Measurements from ENCODE around the gene MCFD2. TPM values are rescaled to one million over a fixed set of nuclear protein-coding genes. Genes with fewer than 3 reads are reported as not detected.

The MCFD2 gene
- 182 and 193 TPM in 2 replicates for total RNA-seq (2014; rRNA removed; shearing (Covaris generic))
- polyA plus RNA-seq (2015; cell fraction: cytosol; rRNA removed) = 146 and 168 TPM in 2 replicates
- polyA plus RNA-seq (2015; cell fraction: nucleus; rRNA removed) = 41.9 and 44.0 TPM in 2 replicates

DNA sequence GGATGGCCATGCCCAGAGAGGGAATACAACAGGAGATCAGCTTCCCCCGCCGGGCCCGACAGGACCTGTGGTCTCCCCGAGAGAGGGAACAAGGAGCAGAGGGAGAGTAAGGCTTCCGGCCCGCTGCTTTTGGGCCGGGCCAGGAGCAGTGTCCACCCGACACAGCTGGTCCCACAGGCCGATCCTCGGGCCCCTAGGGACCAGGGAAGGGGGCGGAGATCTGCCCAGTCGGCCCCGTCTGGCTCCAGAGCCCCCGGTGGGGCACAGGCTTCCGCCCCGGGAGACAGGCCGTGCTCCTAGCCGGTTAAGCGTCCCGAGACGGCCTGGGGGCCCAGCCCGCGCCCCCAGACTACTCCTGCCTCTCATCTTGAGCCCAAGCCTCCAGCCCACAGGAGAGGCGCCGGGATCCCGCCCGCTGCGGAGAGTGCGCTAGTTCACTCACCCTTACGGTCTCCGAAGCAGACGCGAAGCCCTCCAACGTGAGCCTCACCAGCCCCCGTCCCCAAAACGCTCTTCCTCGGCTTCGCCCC is at the start of gene MCFD2:
Gene MCFD2 (minus strand): TSS at position 526 of the 530 bp plus-strand sequence. CDS start 6,635 bp downstream, outside the sequence.
- in situ Hi-C loops (cut with HindIII; ENCODE audit: low pct_unique_long_range_greater_than_20kb, low sequenced_read_pairs) = no loop called here
- peak; percentile 36 for DNase-seq (ENCODE audit: low read depth, low spot score)

DNA sequence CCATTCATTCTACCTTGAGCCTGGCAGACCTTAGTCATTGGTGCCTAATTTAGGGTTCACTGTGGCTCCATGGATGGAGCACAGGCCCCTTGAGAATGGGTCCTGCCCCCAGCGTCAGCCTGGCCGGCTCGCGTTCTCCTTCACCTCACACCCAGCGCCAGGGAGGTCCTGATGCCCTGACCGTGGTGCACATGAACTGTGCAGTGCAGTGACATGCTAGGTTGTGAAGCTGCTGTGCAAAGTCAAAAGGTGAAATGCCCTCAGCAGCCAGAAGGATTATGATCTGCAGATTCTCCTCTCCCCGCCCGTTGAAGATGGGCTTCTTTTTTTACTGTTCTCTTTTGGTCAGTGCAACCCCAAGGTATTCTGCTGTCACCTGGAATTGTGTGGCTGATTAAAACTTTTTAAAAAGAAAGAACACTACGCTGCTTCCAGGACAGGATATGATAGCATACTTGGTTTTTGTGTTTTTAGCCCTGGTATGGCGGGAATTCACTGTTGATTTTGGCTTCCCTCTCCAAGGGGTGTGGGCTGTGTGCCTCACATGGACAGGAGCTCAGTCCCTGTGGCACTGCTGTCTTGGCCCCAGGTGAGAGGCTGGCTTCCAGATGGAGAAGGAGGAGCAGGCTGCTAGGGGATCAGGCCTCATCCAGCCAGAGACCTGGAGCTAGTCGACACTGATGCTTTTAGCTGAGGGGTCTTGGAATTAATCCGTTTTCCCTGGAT is 49.4 kb upstream of the MCFD2 start:
- in situ Hi-C loops (cut with HindIII; ENCODE audit: low pct_unique_long_range_greater_than_20kb, low sequenced_read_pairs) = no loop called here
- no peak for DNase-seq (ENCODE audit: low read depth, low spot score)

DNA sequence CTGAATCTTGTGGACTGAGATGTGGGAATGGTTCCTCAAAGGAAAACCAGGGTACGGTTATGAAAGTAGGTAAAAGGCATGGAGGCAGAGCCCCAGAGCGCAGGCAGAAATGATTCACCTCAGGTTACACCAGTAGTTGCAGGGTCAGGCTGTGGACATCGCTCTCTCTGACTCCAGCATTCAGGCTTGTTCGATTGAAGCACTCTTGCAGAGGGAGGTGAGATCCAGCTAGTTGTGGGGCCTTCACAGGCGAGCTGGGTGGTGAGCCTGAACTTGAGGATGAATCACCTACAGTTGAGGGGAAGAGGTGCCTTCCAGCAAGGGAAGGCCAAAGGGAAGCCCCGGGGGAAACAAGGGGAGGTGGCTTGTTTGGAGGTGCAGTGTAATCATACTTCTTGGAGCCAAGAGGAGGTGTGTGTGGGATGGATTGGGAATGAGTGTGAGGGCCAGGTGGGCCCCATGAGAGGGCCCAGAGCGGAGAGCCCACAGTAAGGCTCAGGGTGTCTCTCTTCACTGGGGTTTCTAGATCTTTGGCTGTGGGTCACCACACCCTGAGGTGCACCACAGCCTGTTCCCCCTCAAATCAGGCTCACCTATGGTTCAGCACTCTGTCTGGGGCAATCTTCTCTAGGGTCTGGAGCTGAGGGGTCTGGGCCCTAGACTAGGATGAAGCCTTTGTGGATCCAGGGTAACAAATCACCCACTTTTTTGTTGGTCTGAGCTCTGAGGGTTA is 48.5 kb upstream of the MCFD2 start:
- no peak for DNase-seq (ENCODE audit: low read depth, low spot score)
- in situ Hi-C loops (cut with HindIII; ENCODE audit: low pct_unique_long_range_greater_than_20kb, low sequenced_read_pairs) = no loop called here

DNA sequence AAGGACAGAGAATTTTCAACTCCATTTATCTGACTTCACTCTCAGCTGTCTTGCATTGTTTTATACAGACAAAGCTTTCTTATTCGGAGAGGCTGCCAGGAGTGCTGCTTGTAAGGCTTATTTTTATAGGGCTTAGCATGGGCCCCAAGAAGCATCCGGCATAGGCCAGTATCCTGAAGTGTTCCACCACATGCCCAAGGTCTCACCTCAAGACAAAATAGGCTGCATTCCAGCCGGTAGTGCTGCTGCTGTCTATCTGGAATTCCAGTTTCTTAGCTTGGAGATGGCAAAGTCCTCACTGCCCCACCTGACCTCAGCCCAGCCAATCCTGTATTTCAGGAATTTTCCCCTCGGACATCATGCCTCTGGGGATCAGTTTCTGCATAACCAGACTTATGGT is 47.6 kb upstream of the MCFD2 start:
- in situ Hi-C loops (cut with HindIII; ENCODE audit: low pct_unique_long_range_greater_than_20kb, low sequenced_read_pairs) = no loop called here

DNA sequence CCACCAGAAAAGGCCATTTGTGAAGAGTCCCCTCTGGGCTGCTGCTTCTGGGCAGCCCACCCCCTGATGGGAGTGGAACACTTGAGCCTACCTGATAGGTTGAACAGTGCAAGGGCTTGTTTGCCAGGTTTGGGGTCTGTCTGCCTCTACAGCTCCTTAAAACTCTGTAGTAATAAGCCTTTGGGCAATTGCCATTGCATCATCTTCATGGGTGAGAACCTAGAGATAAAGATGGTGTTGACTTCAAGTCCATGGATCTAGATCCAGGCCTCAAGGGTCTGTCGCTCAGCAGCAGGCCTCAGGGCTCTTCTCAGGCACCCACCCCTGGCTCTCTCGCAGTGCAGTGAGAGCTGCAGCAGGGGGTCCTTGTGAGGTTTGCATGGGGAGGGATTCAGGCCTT is 47.1 kb upstream of the MCFD2 start:
- in situ Hi-C loops (cut with HindIII; ENCODE audit: low pct_unique_long_range_greater_than_20kb, low sequenced_read_pairs) = no loop called here
- no peak for DNase-seq (ENCODE audit: low read depth, low spot score)

More for the DNA sequence above, 47.6 kb upstream of the MCFD2 start:
- DNase-seq (ENCODE audit: low read depth, low spot score) = no peak

DNA sequence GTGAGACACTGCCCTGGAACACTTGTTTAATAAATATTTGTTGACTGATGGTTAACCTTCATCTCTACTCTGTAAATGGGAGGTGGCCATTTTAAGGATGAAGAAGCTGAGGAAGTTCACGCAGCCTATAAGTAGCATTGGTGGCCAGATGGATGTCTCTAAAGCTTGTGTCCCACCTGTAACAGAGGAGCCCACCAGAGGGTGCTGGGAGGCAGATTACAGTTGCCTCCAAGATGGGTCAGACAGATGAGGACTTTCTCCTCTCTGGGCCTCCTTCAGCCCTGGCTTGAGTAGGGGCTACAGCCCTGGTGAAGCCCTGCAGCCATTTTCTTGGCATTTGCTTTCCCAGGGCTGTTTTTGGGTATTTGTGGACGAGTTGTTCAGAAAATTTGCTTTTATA is 45.0 kb upstream of the MCFD2 start:
- in situ Hi-C loops (cut with HindIII; ENCODE audit: low pct_unique_long_range_greater_than_20kb, low sequenced_read_pairs) = no loop called here
- DNase-seq (ENCODE audit: low read depth, low spot score) = no peak

DNA sequence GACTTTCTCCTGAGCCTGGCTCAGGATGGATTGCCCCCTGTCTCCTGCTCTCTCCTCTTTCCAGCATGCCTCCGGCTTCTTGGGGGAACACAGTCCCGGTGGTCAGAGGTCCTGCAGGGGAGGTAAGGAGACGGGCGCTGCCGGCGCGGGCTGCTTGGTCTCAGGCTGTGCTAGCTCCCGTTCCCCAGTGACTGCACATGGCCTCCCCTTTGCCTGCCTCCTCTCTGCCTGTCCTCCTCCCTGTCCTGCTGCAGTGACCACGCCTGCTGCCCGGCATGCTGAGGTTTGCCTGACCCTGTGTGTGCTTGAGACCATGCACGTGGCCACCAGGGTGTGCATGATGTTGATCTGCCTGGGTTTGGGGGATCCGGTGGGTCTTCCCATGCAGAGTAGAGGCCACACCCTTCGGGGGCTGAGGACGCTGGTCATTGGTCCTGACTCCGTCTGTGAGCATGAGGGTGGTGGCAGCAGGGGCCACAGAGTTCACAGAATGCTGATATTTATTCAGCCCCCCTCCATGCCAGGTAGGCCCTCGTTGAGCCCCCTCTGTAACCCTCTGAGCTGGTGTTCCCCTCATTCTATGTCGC is 42.9 kb upstream of the MCFD2 start:
- in situ Hi-C loops (cut with HindIII; ENCODE audit: low pct_unique_long_range_greater_than_20kb, low sequenced_read_pairs) = no loop called here
- DNase-seq (ENCODE audit: low read depth, low spot score) = no peak

DNA sequence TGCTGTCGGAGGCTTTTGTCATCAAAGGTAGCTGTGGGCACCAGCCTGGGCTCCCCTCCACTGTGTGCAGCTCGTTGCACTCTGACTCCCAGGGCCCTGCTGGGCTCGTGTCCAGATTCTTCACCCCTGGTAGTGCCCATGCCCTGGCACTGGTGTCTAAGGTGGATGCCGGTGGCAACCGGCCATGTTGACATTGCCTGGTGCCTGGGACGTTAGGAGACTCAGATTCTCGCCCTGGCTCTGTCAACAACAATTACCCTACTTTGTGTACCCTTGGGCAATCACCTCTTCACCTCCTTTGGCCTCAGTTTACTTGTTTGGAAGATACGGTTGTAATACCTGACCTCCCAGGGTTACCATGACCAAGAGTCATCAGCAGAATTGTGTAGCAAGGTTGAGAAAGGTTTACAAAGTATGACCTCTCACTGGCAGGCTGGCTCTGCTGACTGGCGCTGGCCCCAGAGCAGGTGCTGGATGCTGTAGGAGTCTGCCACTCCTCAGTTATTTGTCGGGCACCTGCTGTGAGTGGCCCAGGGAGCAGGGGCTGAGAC is 41.5 kb upstream of the MCFD2 start:
- DNase-seq (ENCODE audit: low read depth, low spot score) = no peak
- in situ Hi-C loops (cut with HindIII; ENCODE audit: low pct_unique_long_range_greater_than_20kb, low sequenced_read_pairs) = no loop called here

DNA sequence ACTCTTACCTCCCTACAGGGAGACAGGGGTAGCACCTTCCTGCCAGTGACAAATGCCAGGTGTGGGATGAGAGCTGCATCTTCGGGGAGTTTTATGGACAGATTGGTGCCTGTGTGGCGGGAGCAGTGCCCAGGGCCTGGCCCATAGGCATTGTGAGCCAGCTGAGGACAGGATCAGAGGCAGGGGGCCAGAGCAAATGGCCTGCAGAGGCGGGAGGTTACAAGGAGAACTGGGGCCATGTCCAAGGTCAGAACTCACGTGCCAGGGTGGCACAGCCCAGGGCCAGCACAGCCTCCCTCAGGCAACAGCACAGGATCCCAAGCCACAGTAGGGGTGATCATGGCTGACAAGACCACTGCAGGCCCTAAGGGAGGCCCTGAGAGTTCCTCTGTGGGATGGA is 40.2 kb upstream of the MCFD2 start:
- no peak for DNase-seq (ENCODE audit: low read depth, low spot score)
- in situ Hi-C loops (cut with HindIII; ENCODE audit: low pct_unique_long_range_greater_than_20kb, low sequenced_read_pairs) = no loop called here

DNA sequence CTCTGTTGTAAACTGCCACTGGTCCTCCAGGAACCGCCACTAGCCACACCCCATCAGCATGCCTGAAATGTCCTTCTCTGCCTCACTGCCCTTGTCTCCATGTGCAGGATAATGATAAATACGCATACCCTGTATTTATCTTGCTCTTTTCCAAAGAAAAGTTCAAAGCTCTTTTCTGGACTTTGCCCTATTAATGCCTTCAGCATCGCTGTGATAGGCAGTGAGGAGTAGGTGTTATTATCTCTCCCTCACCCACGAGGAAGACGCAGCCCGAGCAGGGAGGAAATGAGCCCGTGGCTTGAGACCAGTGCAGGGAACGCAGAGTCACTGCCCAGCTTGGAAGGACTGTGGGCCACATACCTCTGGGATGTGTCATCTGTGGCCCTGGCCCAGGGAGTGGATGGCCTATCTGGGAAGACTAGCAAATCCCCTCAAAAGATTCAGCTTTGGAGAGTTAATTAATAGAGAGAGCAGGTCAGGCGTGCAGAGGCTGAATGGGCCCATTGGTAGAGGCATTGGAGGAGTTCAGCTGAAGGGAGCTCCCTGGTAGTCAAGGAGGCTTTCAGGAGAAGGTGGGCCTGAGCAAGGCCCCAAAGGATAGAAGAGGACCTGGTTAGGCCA is 39.5 kb upstream of the MCFD2 start:
- no peak for DNase-seq (ENCODE audit: low read depth, low spot score)
- in situ Hi-C loops (cut with HindIII; ENCODE audit: low pct_unique_long_range_greater_than_20kb, low sequenced_read_pairs) = no loop called here

DNA sequence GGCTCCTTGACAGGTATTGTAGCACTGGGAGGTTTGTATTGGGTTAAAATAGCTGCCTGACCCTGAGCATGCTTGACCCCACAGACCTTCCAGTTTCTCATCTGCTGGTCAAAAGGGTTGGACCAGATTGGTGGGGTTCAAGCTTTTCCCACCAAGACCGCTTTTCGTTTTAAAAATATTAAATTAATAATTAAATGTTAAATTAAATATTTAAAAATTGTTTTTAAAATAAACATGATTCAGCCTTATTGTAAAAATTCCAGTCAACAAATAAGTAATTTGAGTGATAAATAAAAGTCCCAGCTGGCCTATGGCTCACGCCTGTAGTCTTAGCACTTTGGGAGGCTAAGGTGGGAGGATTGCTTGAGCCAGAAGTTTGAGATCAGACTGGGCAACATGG is 36.6 kb upstream of the MCFD2 start:
- no peak for DNase-seq (ENCODE audit: low read depth, low spot score)
- in situ Hi-C loops (cut with HindIII; ENCODE audit: low pct_unique_long_range_greater_than_20kb, low sequenced_read_pairs) = no loop called here

DNA sequence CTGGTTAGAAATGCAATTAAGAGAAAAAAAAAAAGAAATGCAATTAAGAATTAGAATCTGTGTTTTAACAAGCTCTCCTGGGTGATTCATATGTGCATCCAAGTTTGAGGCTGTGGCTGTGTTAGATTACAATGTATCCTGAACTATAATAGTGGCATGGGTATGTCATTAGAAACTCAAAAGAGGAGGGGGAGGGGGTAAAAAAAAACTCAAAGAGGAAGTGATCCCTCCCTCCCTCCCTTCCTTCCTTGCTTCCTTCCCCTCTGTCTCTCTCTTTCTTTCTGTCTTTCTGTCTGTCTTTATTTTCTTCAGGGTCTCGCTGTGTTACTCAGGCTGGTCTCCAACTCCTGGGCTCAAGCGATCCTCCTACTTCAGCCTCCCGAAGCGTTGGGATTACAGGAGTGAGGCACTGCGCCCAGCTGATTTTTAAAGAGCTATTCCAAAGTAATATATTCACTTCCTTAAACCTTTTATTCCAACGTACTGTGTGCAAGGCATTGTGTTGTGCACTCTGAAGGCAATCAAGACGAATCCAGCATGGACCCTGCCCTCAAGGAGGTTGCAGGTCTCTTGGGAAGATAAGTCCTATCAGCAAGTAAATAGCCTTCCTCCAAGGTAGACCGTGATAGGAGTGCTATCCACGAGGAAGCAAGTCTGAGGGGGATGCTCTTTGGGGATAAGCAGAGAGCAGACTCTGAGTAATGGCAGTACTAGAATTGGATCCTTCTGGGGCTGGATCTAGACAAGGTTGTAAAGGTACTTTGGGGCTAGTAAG is 35.9 kb upstream of the MCFD2 start:
- in situ Hi-C loops (cut with HindIII; ENCODE audit: low pct_unique_long_range_greater_than_20kb, low sequenced_read_pairs) = no loop called here

DNA sequence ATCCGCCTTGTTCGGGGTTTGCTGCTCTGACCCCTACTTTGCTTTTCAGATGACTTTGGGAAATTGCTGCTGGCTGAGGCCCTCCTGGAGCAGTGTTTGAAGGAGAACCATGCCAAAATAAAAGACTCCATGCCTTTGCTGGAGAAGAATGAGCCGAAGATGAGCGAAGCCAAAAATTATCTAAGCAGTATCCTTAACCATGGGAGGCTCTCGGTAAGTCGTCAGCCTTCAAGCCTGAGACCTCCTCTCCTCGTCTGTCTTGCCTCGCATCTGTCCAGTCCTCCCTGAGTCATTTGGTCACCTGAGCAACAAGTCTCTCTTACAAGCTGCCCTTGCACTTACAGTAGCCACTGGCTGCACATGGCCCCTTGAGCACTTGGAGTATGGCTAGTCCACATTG is 34.7 kb upstream of the MCFD2 start:
- no peak for DNase-seq (ENCODE audit: low read depth, low spot score)
- in situ Hi-C loops (cut with HindIII; ENCODE audit: low pct_unique_long_range_greater_than_20kb, low sequenced_read_pairs) = no loop called here

More for the DNA sequence above, 35.9 kb upstream of the MCFD2 start:
- DNase-seq (ENCODE audit: low read depth, low spot score) = no peak

DNA sequence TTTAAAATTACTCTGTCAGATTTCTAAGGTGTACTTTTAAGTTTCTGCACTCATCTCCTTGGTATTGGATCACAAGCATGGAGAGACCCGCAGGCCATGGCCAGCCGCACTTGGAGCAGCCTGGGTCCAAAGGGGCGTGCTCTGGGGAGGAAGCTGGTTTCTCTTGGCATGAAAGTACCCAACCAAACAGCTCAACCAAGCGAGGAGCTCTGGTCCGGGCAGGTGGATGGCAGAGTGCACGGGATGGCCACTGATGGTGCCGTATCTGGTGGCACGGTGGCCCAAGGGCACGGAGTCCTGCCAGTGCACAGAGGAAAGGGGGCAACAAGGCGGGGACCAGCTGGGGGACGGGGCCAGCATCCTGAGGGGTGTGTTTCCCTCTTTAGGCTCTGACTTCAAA is 32.2 kb upstream of the MCFD2 start:
- DNase-seq (ENCODE audit: low read depth, low spot score) = no peak
- in situ Hi-C loops (cut with HindIII; ENCODE audit: low pct_unique_long_range_greater_than_20kb, low sequenced_read_pairs) = no loop called here

DNA sequence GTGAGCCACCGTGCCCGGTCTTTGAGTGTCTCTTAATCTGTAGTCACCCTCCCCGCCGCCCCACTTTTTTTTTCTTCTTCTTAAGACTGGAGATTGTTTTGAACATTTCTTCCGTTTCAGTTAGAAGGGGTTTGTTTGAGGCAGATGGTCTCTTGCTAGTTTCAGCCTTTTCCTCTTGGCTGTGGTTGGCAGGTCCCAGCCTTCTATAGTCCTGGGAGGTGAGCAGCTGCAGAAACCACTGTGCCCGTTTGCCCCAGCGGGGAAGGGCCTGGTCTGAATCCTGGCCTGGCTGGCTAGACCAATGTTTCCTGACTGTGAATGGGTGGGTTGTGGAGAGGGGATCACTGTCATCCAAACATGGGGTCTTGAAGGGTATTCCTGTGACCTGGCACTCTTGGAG is 30.1 kb upstream of the MCFD2 start:
- no peak for DNase-seq (ENCODE audit: low read depth, low spot score)
- in situ Hi-C loops (cut with HindIII; ENCODE audit: low pct_unique_long_range_greater_than_20kb, low sequenced_read_pairs) = no loop called here

DNA sequence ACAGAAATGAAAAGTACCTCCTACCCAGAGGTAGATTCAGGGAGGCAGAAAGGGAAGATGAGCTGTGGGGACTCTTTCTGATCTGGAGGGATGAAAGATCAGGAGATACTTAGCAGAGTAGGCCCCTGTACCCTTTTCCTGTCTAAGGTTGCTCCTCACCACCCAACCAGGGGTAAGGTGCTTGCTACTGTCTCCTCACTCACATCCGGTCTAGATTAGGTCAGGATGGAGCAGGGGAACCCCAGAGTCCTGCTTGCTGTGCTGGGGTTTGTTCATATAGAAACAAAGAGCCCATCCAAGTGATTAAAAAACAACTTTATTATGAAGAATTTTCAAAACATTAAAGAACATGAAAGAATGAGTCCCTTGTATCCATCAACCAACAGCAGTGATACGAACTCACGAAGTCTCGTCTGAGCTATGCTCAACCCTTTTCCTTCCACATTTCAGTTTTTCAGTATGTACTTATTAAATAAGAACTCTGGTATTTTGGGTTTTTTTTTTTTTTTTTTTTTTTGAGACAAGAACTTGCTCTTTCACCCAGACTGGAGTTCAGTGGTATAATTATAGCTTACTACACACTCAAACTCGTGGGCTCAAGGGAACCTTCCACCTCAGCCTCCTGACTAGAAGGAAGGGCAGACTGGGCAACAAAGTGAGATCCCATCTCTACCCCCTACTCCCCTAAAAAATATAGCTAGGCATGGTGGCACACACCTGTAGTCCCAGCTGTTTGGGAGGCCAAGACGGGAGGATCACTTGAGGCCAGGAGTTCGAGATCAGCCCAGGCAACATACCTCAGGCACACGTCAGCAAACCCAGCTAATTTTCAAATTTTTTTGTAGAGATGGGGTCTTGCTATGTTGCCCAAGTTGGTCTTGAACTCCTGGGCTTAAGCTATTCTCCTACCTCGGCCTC is 28.5 kb upstream of the MCFD2 start:
- in situ Hi-C loops (cut with HindIII; ENCODE audit: low pct_unique_long_range_greater_than_20kb, low sequenced_read_pairs) = no loop called here
- no peak for DNase-seq (ENCODE audit: low read depth, low spot score)

All from SK-MEL-5 (cell line).